ENCODE results near the gene MLIP. TPM values are rescaled to one million over a fixed set of nuclear protein-coding genes. Genes with fewer than 3 reads are reported as not detected.
A peak's percentile ranks its signal among the peaks of the same experiment; 100 is the strongest.

The MLIP gene
- total and polyA plus RNA-seq, 8 donors = 0.09 to 0.70 (median 0.23) TPM

GRCh38 chr6:54252916-54253315, 141.7 kb downstream of the MLIP start:
- DNase-seq = no peak
- no peaks in the 10 kb centered on the region for H3K27me3 ChIP-seq
- no peaks in the 10 kb centered on the region for H3K36me3 ChIP-seq
- no peaks in the 10 kb centered on the region for H3K4me1 ChIP-seq
- H3K4me3 ChIP-seq = no peak overlapping the region
- intact Hi-C loops (cut with DNase I) = no loop called here
- no peaks in the 10 kb centered on the region for H3K9me3 ChIP-seq
- no peak for ATAC-seq
- TF ChIP-seq CTCF (IDR thresholded peaks at IDR 0.05) = no peak
- no peak overlapping the region for H3K27ac ChIP-seq

GRCh38 chr6:54254886-54255285, 143.6 kb downstream of the MLIP start:
- DNase-seq (no peak), ATAC-seq (no peak)
- H3K27ac ChIP-seq = no peak overlapping the region
- H3K4me3 ChIP-seq = no peak overlapping the region
- intact Hi-C loops (cut with DNase I) = no loop called here
- no peaks in the 10 kb centered on the region for H3K27me3 ChIP-seq
- H3K4me1 ChIP-seq = no peaks in the 10 kb centered on the region
- H3K36me3 ChIP-seq = no peaks in the 10 kb centered on the region
- H3K9me3 ChIP-seq = no peaks in the 10 kb centered on the region
- TF ChIP-seq CTCF (IDR thresholded peaks at IDR 0.05) = no peak

GRCh38 chr6:54255886-54256285, 144.6 kb downstream of the MLIP start:
- peak; percentile 53 for ATAC-seq
- DNase-seq = no peak
- no peak overlapping the region for H3K4me3 ChIP-seq
- TF ChIP-seq CTCF (IDR thresholded peaks at IDR 0.05) = no peak
- no peak overlapping the region for H3K27ac ChIP-seq
- intact Hi-C loops (cut with DNase I) = no loop called here
- no peaks in the 10 kb centered on the region for H3K36me3 ChIP-seq
- no peaks in the 10 kb centered on the region for H3K9me3 ChIP-seq
- no peaks in the 10 kb centered on the region for H3K4me1 ChIP-seq
- no peaks in the 10 kb centered on the region for H3K27me3 ChIP-seq

- no peak overlapping the region for H3K27ac ChIP-seq
- H3K9me3 ChIP-seq = no peaks in the 10 kb centered on the region
- ATAC-seq (no peak), DNase-seq (no peak)
- no peak for TF ChIP-seq CTCF (IDR thresholded peaks at IDR 0.05)
- intact Hi-C loops (cut with DNase I) = no loop called here
- H3K4me3 ChIP-seq = no peak overlapping the region
- H3K4me1 ChIP-seq = no peaks in the 10 kb centered on the region
- no peaks in the 10 kb centered on the region for H3K27me3 ChIP-seq
- no peaks in the 10 kb centered on the region for H3K36me3 ChIP-seq
These were observed 148.8 kb downstream of the MLIP start for GRCh38 chr6:54260025-54260424.

- H3K4me3 ChIP-seq = no peak overlapping the region
- intact Hi-C loops (cut with DNase I) = no loop called here
- H3K9me3 ChIP-seq = no peaks in the 10 kb centered on the region
- H3K36me3 ChIP-seq = no peaks in the 10 kb centered on the region
- no peak for TF ChIP-seq CTCF (IDR thresholded peaks at IDR 0.05)
- no peaks in the 10 kb centered on the region for H3K4me1 ChIP-seq
- DNase-seq = no peak
- no peak overlapping the region for H3K27ac ChIP-seq
- ATAC-seq = no peak
- no peaks in the 10 kb centered on the region for H3K27me3 ChIP-seq
These were observed 151.3 kb downstream of the MLIP start for GRCh38 chr6:54262499-54262898.
